ENCODE results near the gene RDH5. TPM values are rescaled to one million over a fixed set of nuclear protein-coding genes. Genes with fewer than 3 reads are reported as not detected.

The RDH5 gene
- 12.4 and 12.8 TPM in 2 replicates for total RNA-seq (2014; rRNA removed; shearing (Covaris generic); ENCODE audit: low replicate concordance)

- Histone ChIP-seq H3K4me3 (ENCODE audit: low read length) (no peak within 1 kb of the TSS), H3K9ac (ENCODE audit: low read length) (no peak within 1 kb of the TSS; the same call in 1 of the 2 replicates), H3K4me2 (ENCODE audit: low read depth, low read length, poor library complexity, severe bottlenecking) (no peak within 1 kb of the TSS), H3K9me3 (ENCODE audit: low read length) (no peaks in the 10 kb centered on the region), H3K4me1 (ENCODE audit: low read length) (peaks cover 39% of the 10 kb centered on the region), H3K9me2 (replicated peaks; ENCODE audit: insufficient read depth, low read length) (no peaks in the 10 kb centered on the region), H3K36me3 (ENCODE audit: insufficient read depth, low read length) (no peaks in the 10 kb centered on the region), H2AFZ (ENCODE audit: low read length) (no peak within 1 kb of the TSS), H4K20me1 (ENCODE audit: insufficient read depth, low read depth, low read length) (no peaks in the 10 kb centered on the region), H3K27ac (ENCODE audit: low read length) (peak within 1 kb of the TSS; percentile 71; the same call in 1 of the 2 replicates), H3K79me2 (ENCODE audit: low read length) (peaks cover 25% of the 10 kb centered on the region), H3K27me3 (ENCODE audit: low read length) (no peaks in the 10 kb centered on the region)
- no peak for DNase-seq
Observed at GRCh38 chr12:55720071-55720564, at the start of gene RDH5. Gene RDH5 (plus strand): TSS chr12:55720393. CDS start chr12:55721185, 792 bp downstream.

- no peaks in the 10 kb centered on the region for H3K9me2 ChIP-seq (replicated peaks; ENCODE audit: insufficient read depth, low read length)
- no peaks in the 10 kb centered on the region for H3K27me3 ChIP-seq (ENCODE audit: low read length)
- H3K9ac ChIP-seq (ENCODE audit: low read length) = no peak overlapping the region
- no peak for DNase-seq
- peaks cover 7% of the 10 kb centered on the region for H3K4me1 ChIP-seq (ENCODE audit: low read length)
- H3K9me3 ChIP-seq (ENCODE audit: low read length) = no peaks in the 10 kb centered on the region
- H3K79me2 ChIP-seq (ENCODE audit: low read length) = no peaks in the 10 kb centered on the region
- no peak overlapping the region for H3K4me2 ChIP-seq (ENCODE audit: low read depth, low read length, poor library complexity, severe bottlenecking)
- no peak overlapping the region for H3K27ac ChIP-seq (ENCODE audit: low read length)
- H4K20me1 ChIP-seq (ENCODE audit: insufficient read depth, low read depth, low read length) = no peaks in the 10 kb centered on the region
- no peak overlapping the region for H2AFZ ChIP-seq (ENCODE audit: low read length)
- H3K36me3 ChIP-seq (ENCODE audit: insufficient read depth, low read length) = no peaks in the 10 kb centered on the region
- H3K4me3 ChIP-seq (ENCODE audit: low read length) = no peak overlapping the region
Observed at GRCh38 chr12:55671746-55672145, 48.4 kb upstream of the RDH5 start.

- H4K20me1 ChIP-seq (ENCODE audit: insufficient read depth, low read depth, low read length) = no peaks in the 10 kb centered on the region
- H3K27me3 ChIP-seq (ENCODE audit: low read length) = no peaks in the 10 kb centered on the region
- no peak overlapping the region for H3K4me3 ChIP-seq (ENCODE audit: low read length)
- H2AFZ ChIP-seq (ENCODE audit: low read length) = peak overlapping the region; percentile 91
- no peak overlapping the region for H3K27ac ChIP-seq (ENCODE audit: low read length)
- peaks cover 7% of the 10 kb centered on the region for H3K4me1 ChIP-seq (ENCODE audit: low read length)
- peak; percentile 72 for DNase-seq
- no peaks in the 10 kb centered on the region for H3K9me3 ChIP-seq (ENCODE audit: low read length)
- H3K36me3 ChIP-seq (ENCODE audit: insufficient read depth, low read length) = no peaks in the 10 kb centered on the region
- no peaks in the 10 kb centered on the region for H3K9me2 ChIP-seq (replicated peaks; ENCODE audit: insufficient read depth, low read length)
- H3K79me2 ChIP-seq (ENCODE audit: low read length) = no peaks in the 10 kb centered on the region
- H3K9ac ChIP-seq (ENCODE audit: low read length) = no peak overlapping the region
- H3K4me2 ChIP-seq (ENCODE audit: low read depth, low read length, poor library complexity, severe bottlenecking) = peak overlapping the region; percentile 14
Observed at GRCh38 chr12:55673638-55674037, 46.6 kb upstream of the RDH5 start.

GRCh38 chr12:55675666-55676065 lies 44.5 kb upstream of the RDH5 start:
- Histone ChIP-seq H3K9me2 (replicated peaks; ENCODE audit: insufficient read depth, low read length) (no peaks in the 10 kb centered on the region), H4K20me1 (ENCODE audit: insufficient read depth, low read depth, low read length) (no peaks in the 10 kb centered on the region), H3K27me3 (ENCODE audit: low read length) (no peaks in the 10 kb centered on the region), H3K9ac (ENCODE audit: low read length) (no peak overlapping the region), H2AFZ (ENCODE audit: low read length) (no peak overlapping the region), H3K79me2 (ENCODE audit: low read length) (no peaks in the 10 kb centered on the region), H3K27ac (ENCODE audit: low read length) (no peak overlapping the region), H3K4me2 (ENCODE audit: low read depth, low read length, poor library complexity, severe bottlenecking) (no peak overlapping the region), H3K36me3 (ENCODE audit: insufficient read depth, low read length) (no peaks in the 10 kb centered on the region), H3K4me3 (ENCODE audit: low read length) (no peak overlapping the region), H3K9me3 (ENCODE audit: low read length) (no peaks in the 10 kb centered on the region), H3K4me1 (ENCODE audit: low read length) (peaks cover 7% of the 10 kb centered on the region)
- DNase-seq = no peak

- H3K9ac ChIP-seq (ENCODE audit: low read length) = no peak overlapping the region
- H3K4me3 ChIP-seq (ENCODE audit: low read length) = no peak overlapping the region
- H2AFZ ChIP-seq (ENCODE audit: low read length) = no peak overlapping the region
- no peaks in the 10 kb centered on the region for H3K9me3 ChIP-seq (ENCODE audit: low read length)
- no peaks in the 10 kb centered on the region for H3K79me2 ChIP-seq (ENCODE audit: low read length)
- DNase-seq = no peak
- H3K4me2 ChIP-seq (ENCODE audit: low read depth, low read length, poor library complexity, severe bottlenecking) = no peak overlapping the region
- H4K20me1 ChIP-seq (ENCODE audit: insufficient read depth, low read depth, low read length) = no peaks in the 10 kb centered on the region
- peaks cover 7% of the 10 kb centered on the region for H3K4me1 ChIP-seq (ENCODE audit: low read length)
- no peaks in the 10 kb centered on the region for H3K27me3 ChIP-seq (ENCODE audit: low read length)
- H3K36me3 ChIP-seq (ENCODE audit: insufficient read depth, low read length) = no peaks in the 10 kb centered on the region
- no peak overlapping the region for H3K27ac ChIP-seq (ENCODE audit: low read length)
- no peaks in the 10 kb centered on the region for H3K9me2 ChIP-seq (replicated peaks; ENCODE audit: insufficient read depth, low read length)
Observed at GRCh38 chr12:55676707-55677106, 43.5 kb upstream of the RDH5 start.

- H3K27ac ChIP-seq (ENCODE audit: low read length) = no peak overlapping the region
- H3K36me3 ChIP-seq (ENCODE audit: insufficient read depth, low read length) = no peaks in the 10 kb centered on the region
- H3K4me2 ChIP-seq (ENCODE audit: low read depth, low read length, poor library complexity, severe bottlenecking) = no peak overlapping the region
- no peak overlapping the region for H2AFZ ChIP-seq (ENCODE audit: low read length)
- H3K4me3 ChIP-seq (ENCODE audit: low read length) = no peak overlapping the region
- H3K9ac ChIP-seq (ENCODE audit: low read length) = no peak overlapping the region
- H3K4me1 ChIP-seq (ENCODE audit: low read length) = no peaks in the 10 kb centered on the region
- H3K9me2 ChIP-seq (replicated peaks; ENCODE audit: insufficient read depth, low read length) = no peaks in the 10 kb centered on the region
- H3K79me2 ChIP-seq (ENCODE audit: low read length) = no peaks in the 10 kb centered on the region
- DNase-seq = no peak
- no peaks in the 10 kb centered on the region for H3K27me3 ChIP-seq (ENCODE audit: low read length)
- H3K9me3 ChIP-seq (ENCODE audit: low read length) = no peaks in the 10 kb centered on the region
- no peaks in the 10 kb centered on the region for H4K20me1 ChIP-seq (ENCODE audit: insufficient read depth, low read depth, low read length)
Observed at GRCh38 chr12:55679691-55680090, 40.5 kb upstream of the RDH5 start.

- no peaks in the 10 kb centered on the region for H4K20me1 ChIP-seq (ENCODE audit: insufficient read depth, low read depth, low read length)
- H3K9me3 ChIP-seq (ENCODE audit: low read length) = no peaks in the 10 kb centered on the region
- no peak overlapping the region for H2AFZ ChIP-seq (ENCODE audit: low read length)
- no peak overlapping the region for H3K27ac ChIP-seq (ENCODE audit: low read length)
- no peaks in the 10 kb centered on the region for H3K79me2 ChIP-seq (ENCODE audit: low read length)
- no peak overlapping the region for H3K9ac ChIP-seq (ENCODE audit: low read length)
- no peaks in the 10 kb centered on the region for H3K4me1 ChIP-seq (ENCODE audit: low read length)
- H3K36me3 ChIP-seq (ENCODE audit: insufficient read depth, low read length) = no peaks in the 10 kb centered on the region
- no peak for DNase-seq
- H3K9me2 ChIP-seq (replicated peaks; ENCODE audit: insufficient read depth, low read length) = no peaks in the 10 kb centered on the region
- no peaks in the 10 kb centered on the region for H3K27me3 ChIP-seq (ENCODE audit: low read length)
- no peak overlapping the region for H3K4me3 ChIP-seq (ENCODE audit: low read length)
- no peak overlapping the region for H3K4me2 ChIP-seq (ENCODE audit: low read depth, low read length, poor library complexity, severe bottlenecking)
Observed at GRCh38 chr12:55681142-55682077, 38.8 kb upstream of the RDH5 start.

GRCh38 chr12:55682087-55682796 lies 38.0 kb upstream of the RDH5 start:
- H2AFZ ChIP-seq (ENCODE audit: low read length) = no peak overlapping the region
- no peaks in the 10 kb centered on the region for H3K36me3 ChIP-seq (ENCODE audit: insufficient read depth, low read length)
- H3K9me3 ChIP-seq (ENCODE audit: low read length) = no peaks in the 10 kb centered on the region
- no peaks in the 10 kb centered on the region for H3K4me1 ChIP-seq (ENCODE audit: low read length)
- no peak overlapping the region for H3K27ac ChIP-seq (ENCODE audit: low read length)
- H3K4me3 ChIP-seq (ENCODE audit: low read length) = no peak overlapping the region
- H3K4me2 ChIP-seq (ENCODE audit: low read depth, low read length, poor library complexity, severe bottlenecking) = no peak overlapping the region
- no peaks in the 10 kb centered on the region for H3K27me3 ChIP-seq (ENCODE audit: low read length)
- H3K79me2 ChIP-seq (ENCODE audit: low read length) = no peaks in the 10 kb centered on the region
- no peak overlapping the region for H3K9ac ChIP-seq (ENCODE audit: low read length)
- no peaks in the 10 kb centered on the region for H3K9me2 ChIP-seq (replicated peaks; ENCODE audit: insufficient read depth, low read length)
- H4K20me1 ChIP-seq (ENCODE audit: insufficient read depth, low read depth, low read length) = no peaks in the 10 kb centered on the region
- no peak for DNase-seq

Measured in Karpas-422 (cell line).